ENCODE results near the gene COBLL1.

The COBLL1 gene

GRCh38 chr2:164677271-164677670 is 164.4 kb downstream of the COBLL1 start:
- H3K4me3 ChIP-seq (ENCODE audit: low read length): no peak overlapping the region
- no peaks in the 10 kb centered on the region for H3K79me2 ChIP-seq (ENCODE audit: low read length)
- TF ChIP-seq EZH2phosphoT487 (IDR thresholded peaks at IDR 0.05; ENCODE audit: low read depth): no peak
- no peak for TF ChIP-seq CTCF (IDR thresholded peaks at IDR 0.05; ENCODE audit: low read depth, low read length)
- H3K36me3 ChIP-seq (replicated peaks; ENCODE audit: low read depth, low read length): peaks cover 31% of the 10 kb centered on the region
- no peak overlapping the region for H2AFZ ChIP-seq (ENCODE audit: low read depth, low read length)
- no peak overlapping the region for H3K4me2 ChIP-seq (ENCODE audit: low read length)
- no peaks in the 10 kb centered on the region; the same call in 1 of the 2 replicates for H3K9me3 ChIP-seq (ENCODE audit: insufficient read depth, low read length)
- no peak overlapping the region for H3K9ac ChIP-seq (ENCODE audit: low read length)
- H3K27me3 ChIP-seq (ENCODE audit: low read depth, low read length): no peaks in the 10 kb centered on the region
- no peaks in the 10 kb centered on the region for H3K4me1 ChIP-seq (ENCODE audit: low read length)
- no peak overlapping the region for H3K27ac ChIP-seq (ENCODE audit: low read length)
- H4K20me1 ChIP-seq (ENCODE audit: insufficient read depth, low read length): no peaks in the 10 kb centered on the region

- Histone ChIP-seq H3K4me3 (ENCODE audit: low read length) (no peak overlapping the region), H3K4me2 (ENCODE audit: low read length) (no peak overlapping the region), H3K27me3 (ENCODE audit: low read depth, low read length) (no peaks in the 10 kb centered on the region), H3K9ac (ENCODE audit: low read length) (no peak overlapping the region), H4K20me1 (ENCODE audit: insufficient read depth, low read length) (no peaks in the 10 kb centered on the region), H3K4me1 (ENCODE audit: low read length) (no peaks in the 10 kb centered on the region), H3K36me3 (replicated peaks; ENCODE audit: low read depth, low read length) (peaks cover 22% of the 10 kb centered on the region), H2AFZ (ENCODE audit: low read depth, low read length) (no peak overlapping the region), H3K79me2 (ENCODE audit: low read length) (no peaks in the 10 kb centered on the region), H3K9me3 (ENCODE audit: insufficient read depth, low read length) (no peaks in the 10 kb centered on the region; the same call in 1 of the 2 replicates), H3K27ac (ENCODE audit: low read length) (no peak overlapping the region)
- TF ChIP-seq EZH2phosphoT487 (IDR thresholded peaks at IDR 0.05; ENCODE audit: low read depth): no peak
- no peak for TF ChIP-seq CTCF (IDR thresholded peaks at IDR 0.05; ENCODE audit: low read depth, low read length)
Measured at GRCh38 chr2:164675687-164676086, 165.9 kb downstream of the COBLL1 start.

- peaks cover 22% of the 10 kb centered on the region for H3K36me3 ChIP-seq (replicated peaks; ENCODE audit: low read depth, low read length)
- H4K20me1 ChIP-seq (ENCODE audit: insufficient read depth, low read length): no peaks in the 10 kb centered on the region
- no peaks in the 10 kb centered on the region for H3K27me3 ChIP-seq (ENCODE audit: low read depth, low read length)
- TF ChIP-seq CTCF (IDR thresholded peaks at IDR 0.05; ENCODE audit: low read depth, low read length) (no peak), EZH2phosphoT487 (IDR thresholded peaks at IDR 0.05; ENCODE audit: low read depth) (no peak)
- no peak overlapping the region for H3K4me3 ChIP-seq (ENCODE audit: low read length)
- H2AFZ ChIP-seq (ENCODE audit: low read depth, low read length): no peak overlapping the region
- H3K79me2 ChIP-seq (ENCODE audit: low read length): no peaks in the 10 kb centered on the region
- no peak overlapping the region for H3K9ac ChIP-seq (ENCODE audit: low read length)
- H3K4me1 ChIP-seq (ENCODE audit: low read length): no peaks in the 10 kb centered on the region
- no peaks in the 10 kb centered on the region; the same call in 1 of the 2 replicates for H3K9me3 ChIP-seq (ENCODE audit: insufficient read depth, low read length)
- no peak overlapping the region for H3K4me2 ChIP-seq (ENCODE audit: low read length)
- no peak overlapping the region for H3K27ac ChIP-seq (ENCODE audit: low read length)
Measured at GRCh38 chr2:164675027-164675426, 166.6 kb downstream of the COBLL1 start.

- H3K27ac ChIP-seq (ENCODE audit: low read length): no peak overlapping the region
- no peak overlapping the region for H2AFZ ChIP-seq (ENCODE audit: low read depth, low read length)
- no peaks in the 10 kb centered on the region for H4K20me1 ChIP-seq (ENCODE audit: insufficient read depth, low read length)
- no peaks in the 10 kb centered on the region for H3K9me3 ChIP-seq (ENCODE audit: insufficient read depth, low read length)
- TF ChIP-seq EZH2phosphoT487 (IDR thresholded peaks at IDR 0.05; ENCODE audit: low read depth) (no peak), CTCF (IDR thresholded peaks at IDR 0.05; ENCODE audit: low read depth, low read length) (no peak)
- H3K4me2 ChIP-seq (ENCODE audit: low read length): no peak overlapping the region
- no peak overlapping the region for H3K4me3 ChIP-seq (ENCODE audit: low read length)
- no peak overlapping the region for H3K9ac ChIP-seq (ENCODE audit: low read length)
- peaks cover 13% of the 10 kb centered on the region for H3K36me3 ChIP-seq (replicated peaks; ENCODE audit: low read depth, low read length)
- no peaks in the 10 kb centered on the region for H3K79me2 ChIP-seq (ENCODE audit: low read length)
- H3K4me1 ChIP-seq (ENCODE audit: low read length): peaks cover 11% of the 10 kb centered on the region
- H3K27me3 ChIP-seq (ENCODE audit: low read depth, low read length): no peaks in the 10 kb centered on the region
Measured at GRCh38 chr2:164671664-164672396, 169.8 kb downstream of the COBLL1 start.
